GM21526 (cell line): ENCODE measurements around the gene IL10RA.
A peak's percentile ranks its signal among the peaks of the same experiment; 100 is the strongest.

Experiments used
- ATAC-seq: cut with Tn5 transposase; IDR thresholded peaks from one replicate; pipeline ENCODE4 v1.9.1; 2021; ENCODE audit warnings: moderate library complexity; ENCODE audit not compliant: unreplicated experiment, low FRiP score

The IL10RA gene

GRCh38 chr11:117986981-117987574, 884 bp downstream of the IL10RA start:
- ATAC-seq, result peak; percentile 48

- ATAC-seq, result no peak
Measured at GRCh38 chr11:117989351-117990102, 3.3 kb downstream of the IL10RA start.

- ATAC-seq, result no peak
Measured at GRCh38 chr11:117992136-117992535, 5.9 kb downstream of the IL10RA start.

- no peak for ATAC-seq
Measured at GRCh38 chr11:117992620-117993019, 6.4 kb downstream of the IL10RA start.

GRCh38 chr11:117993988-117994745, 8.0 kb downstream of the IL10RA start:
- ATAC-seq, result no peak

- ATAC-seq, result no peak
Measured at GRCh38 chr11:117995472-117995871, 9.3 kb downstream of the IL10RA start.

- ATAC-seq, result no peak
Measured at GRCh38 chr11:117996058-117996457, 9.9 kb downstream of the IL10RA start.

GRCh38 chr11:117997406-117997805, 11.2 kb downstream of the IL10RA start:
- no peak for ATAC-seq

GRCh38 chr11:117997823-117998579, 11.8 kb downstream of the IL10RA start:
- peak; percentile 58 for ATAC-seq

GRCh38 chr11:117998664-117999353, 12.6 kb downstream of the IL10RA start:
- ATAC-seq, result no peak

- no peak for ATAC-seq
Measured at GRCh38 chr11:117999354-117999993, 13.3 kb downstream of the IL10RA start.

GRCh38 chr11:118000067-118000849, 14.1 kb downstream of the IL10RA start:
- no peak for ATAC-seq

GRCh38 chr11:118000850-118001228, 14.6 kb downstream of the IL10RA start:
- no peak for ATAC-seq

GRCh38 chr11:118001494-118001971, 15.3 kb downstream of the IL10RA start:
- no peak for ATAC-seq

GRCh38 chr11:118002010-118002540, 15.9 kb downstream of the IL10RA start:
- no peak for ATAC-seq

- no peak for ATAC-seq
Measured at GRCh38 chr11:118002541-118003423, 16.6 kb downstream of the IL10RA start.

- ATAC-seq, result no peak
Measured at GRCh38 chr11:118003456-118003855, 17.3 kb downstream of the IL10RA start.
